NCI-H187 (cell line): Measurements from ENCODE around the gene RASGEF1C.
"Not testable (repeated sequence)": the region's sequence is repeated elsewhere in the genome, so short reads cannot be mapped to it uniquely, and the experiment has no call there.

Experiments used
- DNase-seq, 2 experiments: peaks; one replicate each; lab custom pipeline; 2025; lab: John Stamatoyannopoulos, UW

RASGEF1C gene

GRCh38 chr5:180099733-180100611 lies 109.0 kb downstream of the RASGEF1C start:
- no peak for DNase-seq

GRCh38 chr5:180098991-180099732 lies 109.8 kb downstream of the RASGEF1C start:
- no peak for DNase-seq

- no peak for DNase-seq
Measured at GRCh38 chr5:180098526-180098925, 110.5 kb downstream of the RASGEF1C start.

GRCh38 chr5:180097926-180098325 lies 111.1 kb downstream of the RASGEF1C start:
- DNase-seq: no peak

- no peak for DNase-seq
Measured at GRCh38 chr5:180097163-180097894, 111.7 kb downstream of the RASGEF1C start.

GRCh38 chr5:180096616-180097015 lies 112.4 kb downstream of the RASGEF1C start:
- DNase-seq: no peak

- DNase-seq: no peak
Measured at GRCh38 chr5:180095545-180095944, 113.5 kb downstream of the RASGEF1C start.

GRCh38 chr5:180093651-180094382 lies 115.2 kb downstream of the RASGEF1C start:
- DNase-seq: no peak

- DNase-seq: no peak
Measured at GRCh38 chr5:180093241-180093640, 115.8 kb downstream of the RASGEF1C start.

GRCh38 chr5:180090769-180091546 lies 118.1 kb downstream of the RASGEF1C start:
- peak in 1 of 2 experiments; percentile 3 for DNase-seq

- DNase-seq: no peak
Measured at GRCh38 chr5:180090098-180090768, 118.8 kb downstream of the RASGEF1C start.

- not testable (repeated sequence) for DNase-seq
Measured at GRCh38 chr5:180089628-180090027, 119.4 kb downstream of the RASGEF1C start.

- no peak for DNase-seq
Measured at GRCh38 chr5:180088561-180088960, 120.5 kb downstream of the RASGEF1C start.

- DNase-seq: no peak
Measured at GRCh38 chr5:180086816-180087399, 122.1 kb downstream of the RASGEF1C start.

- DNase-seq: no peak
Measured at GRCh38 chr5:180085837-180086236, 123.2 kb downstream of the RASGEF1C start.

- peak in 1 of 2 experiments; percentile 32 for DNase-seq
Measured at GRCh38 chr5:180084638-180085561, 124.1 kb downstream of the RASGEF1C start.

GRCh38 chr5:180083529-180084060 lies 125.4 kb downstream of the RASGEF1C start:
- DNase-seq: no peak

GRCh38 chr5:180082633-180083420 lies 126.2 kb downstream of the RASGEF1C start:
- no peak for DNase-seq
